HepG2 (cell line): Measurements from ENCODE around the gene SH3BP2. TPM values are rescaled to one million over a fixed set of nuclear protein-coding genes. Genes with fewer than 3 reads are reported as not detected.

Experiments
- ATAC-seq: fragments of 200-7000 bp; cut with Tn5 transposase; 3 replicates; pipeline ENCODE4 v1.9.1; 2020; ENCODE audit warnings: mild to moderate bottlenecking, moderate library complexity
- BruUV-seq: library from RNA; stranded (reverse); fragments of 400-500 nt; replicated peaks from 2 replicates; lab custom pipeline; 2021; lab: Mats Ljungman, UMichigan
- CTCF ChIA-PET: fragments of 300-600 bp; formaldehyde crosslinking; extraction: SDS; loops from one replicate; lab custom pipeline; 2021; ENCODE audit warnings: low total read pairs, inconsistent platforms, low intra/inter-chr PET ratio; lab: Yijun Ruan, JAX
- POLR2A ChIA-PET: fragments of 350-600 bp; sonication (Branson Sonifier 250); formaldehyde crosslinking; loops from one replicate; lab custom pipeline; 2020; ENCODE audit warnings: antibody characterized with exemption, inconsistent platforms; lab: Yijun Ruan, JAX
- DNase-seq: peaks from one replicate; pipeline ENCODE4 v3.0.0-alpha.2; 2015; ENCODE audit warnings: low spot score
- FAIRE-seq: peaks from 3 replicates; lab custom pipeline; 2011; peaks lifted over from hg19 to GRCh38; lab: Jason Lieb, UNC
- H2AFZ ChIP-seq: one replicate; pipeline ENCODE4 v1.6.1; 2011; ENCODE audit warnings: low read length, inconsistent platforms
- H3K27ac ChIP-seq: fragments of 300-600 bp; 3 replicates; pipeline ENCODE4 v1.8.0; 2011; ENCODE audit warnings: mixed run types, mild to moderate bottlenecking, mixed read lengths, low read length, inconsistent platforms; ENCODE audit not compliant: insufficient read depth; ENCODE audit errors: extremely low read length
- H3K27me3 ChIP-seq, 2 experiments: fragments of 200-600 bp in 1 of 2; 2 replicates in 1 of 2; 3 replicates in 1 of 2; pipeline versions ENCODE4 v1.6.0 to v1.8.0; 2011; ENCODE audit warnings: low read length in 2 of 2, mild to moderate bottlenecking in 2 of 2, moderate library complexity in 2 of 2, inconsistent platforms in 1 of 2; ENCODE audit not compliant: insufficient read depth in 2 of 2, control insufficient read depth in 1 of 2
- H3K36me3 ChIP-seq, 2 experiments: fragments of 200-600 bp in 1 of 2; replicated peaks in 1 of 2; 2 replicates in 1 of 2; 3 replicates in 1 of 2; pipeline versions ENCODE4 v1.5.1 to v1.8.0; 2011; ENCODE audit warnings: low read length in 2 of 2, inconsistent platforms in 1 of 2; ENCODE audit not compliant: insufficient read depth in 2 of 2, control insufficient read depth in 1 of 2
- H3K4me1 ChIP-seq: 2 replicates; pipeline ENCODE4 v1.5.1; 2012; ENCODE audit warnings: low read length, inconsistent platforms; ENCODE audit not compliant: insufficient read depth
- H3K4me2 ChIP-seq: 2 replicates; pipeline ENCODE4 v1.6.0; 2011; ENCODE audit warnings: low read depth, low read length, inconsistent platforms
- H3K4me3 ChIP-seq, 3 experiments: fragments of 200-600 bp in 1 of 3; sonication (generic), shearing (Covaris generic) in 1 of 3; replicated peaks in 1 of 3; 2 replicates each; pipeline ENCODE4 v1.5.1; 2011 to 2016; ENCODE audit warnings: low read length in 3 of 3, inconsistent platforms in 2 of 3, low read depth in 2 of 3, mild to moderate bottlenecking in 2 of 3, control low read depth in 1 of 3, mixed read lengths in 1 of 3; ENCODE audit not compliant: insufficient read depth in 1 of 3
- H3K79me2 ChIP-seq: one replicate; pipeline ENCODE4 v1.6.1; 2011; ENCODE audit warnings: low read length, inconsistent platforms; ENCODE audit not compliant: insufficient read depth
- H3K9ac ChIP-seq: 2 replicates; pipeline ENCODE4 v1.6.0; 2011; ENCODE audit warnings: mild to moderate bottlenecking, low read depth, low read length, inconsistent platforms; ENCODE audit not compliant: insufficient read depth
- H3K9me3 ChIP-seq: 2 replicates; pipeline ENCODE4 v1.5.1; 2012; ENCODE audit warnings: mild to moderate bottlenecking, low read length
- H4K20me1 ChIP-seq: 2 replicates; pipeline ENCODE4 v1.6.0; 2011; ENCODE audit warnings: inconsistent platforms, mild to moderate bottlenecking, low read length, moderate library complexity; ENCODE audit not compliant: insufficient read depth
- HDAC6 ChIP-seq: fragments of 200-600 bp; sonication (generic); IDR thresholded peaks from 2 replicates; pipeline ENCODE4 v1.7.0; 2017; ENCODE audit warnings: mild to moderate bottlenecking, antibody characterized with exemption, low read length, low read depth
- LCORL ChIP-seq, 2 experiments: fragments of 450-650 bp in 1 of 2; sonication (generic) in 1 of 2; formaldehyde crosslinking in 1 of 2; IDR thresholded peaks; 2 replicates each; pipeline versions ENCODE4 v1.5.0 to v1.6.1; 2017 to 2020; ENCODE audit warnings: antibody characterized with exemption in 1 of 2, missing genetic modification reagents in 1 of 2
- MXD1 ChIP-seq: sonication (generic); formaldehyde crosslinking; IDR thresholded peaks from 2 replicates; pipeline ENCODE4 v1.4.0; 2020; ENCODE audit warnings: mild to moderate bottlenecking, missing genetic modification reagents
- NCOR1 ChIP-seq: fragments of 200-600 bp; sonication (generic); IDR thresholded peaks from 2 replicates; pipeline ENCODE4 v1.7.0; 2017; ENCODE audit warnings: antibody characterized with exemption, low read length, borderline replicate concordance
- THRA ChIP-seq: sonication (generic); formaldehyde crosslinking; IDR thresholded peaks from 2 replicates; pipeline ENCODE4 v1.4.0; 2020; ENCODE audit warnings: missing genetic modification reagents, borderline replicate concordance
- ZBED4 ChIP-seq: sonication (generic); formaldehyde crosslinking; IDR thresholded peaks from 2 replicates; pipeline ENCODE4 v1.4.0; 2020; ENCODE audit warnings: missing genetic modification reagents, borderline replicate concordance
- ZBTB7B ChIP-seq: sonication (generic); formaldehyde crosslinking; IDR thresholded peaks from 2 replicates; pipeline ENCODE4 v1.4.0; 2020; ENCODE audit warnings: missing genetic modification reagents
- ZNF160 ChIP-seq: sonication (generic); formaldehyde crosslinking; IDR thresholded peaks from 2 replicates; pipeline ENCODE4 v1.8.0; 2022; ENCODE audit warnings: mild to moderate bottlenecking, inconsistent platforms, missing genetic modification reagents
- ZNF263 ChIP-seq: sonication (generic); formaldehyde crosslinking; IDR thresholded peaks from 2 replicates; pipeline ENCODE4 v1.4.0; 2020; ENCODE audit warnings: missing genetic modification reagents
- ZNF747 ChIP-seq: sonication (generic); formaldehyde crosslinking; IDR thresholded peaks from 2 replicates; pipeline ENCODE4 v1.8.1; 2023; ENCODE audit warnings: missing genetic modification reagents, mild to moderate bottlenecking, borderline replicate concordance
- ZNF878 ChIP-seq: sonication (generic); formaldehyde crosslinking; IDR thresholded peaks from 2 replicates; pipeline ENCODE4 v1.8.1; 2023; ENCODE audit warnings: mild to moderate bottlenecking, missing genetic modification reagents, moderate library complexity
- WGBS: methylation state at CpG from one replicate; pipeline ENCODE4 v1.1.6; 2017; ENCODE audit warnings: low lambda C conversion rate; 5-methylcytosine and 5-hydroxymethylcytosine counted together
- in situ Hi-C: cut with HindIII; loops from 2 replicates; pipeline ENCODE4 v1.10.0; 2017; ENCODE audit warnings: low pct_unique_long_range_greater_than_20kb; ENCODE audit not compliant: extremely low pct_ligation_motif_present
- intact Hi-C: fragments of 100-400 bp; cut with micrococcal nuclease; formaldehyde crosslinking; loops from one replicate; pipeline ENCODE4 v1.10.0; 2022; ENCODE audit not compliant: unreplicated experiment
- polyA plus RNA-seq, 8 experiments: library from polyadenylated mRNA; depleted of rRNA in 3 of 8; stranded (reverse) in 7 of 8; unstranded in 1 of 8; fragments of >200 nt; fragmentation: Illumina TruSeq in 4 of 8; extraction: Trizol in 4 of 8; gene quantifications; 2 replicates each; pipeline versions ENCODE4 v1.2.1 to v1.2.3, GENCODE V29; 2011 to 2016; ENCODE audit warnings: low read depth in 4 of 8, missing spikeins in 1 of 8, mixed read lengths in 1 of 8; ENCODE audit not compliant: insufficient read depth in 1 of 8
- total RNA-seq, 5 experiments: library from RNA; depleted of rRNA; stranded (reverse); fragments of >200 nt; fragmentation: Illumina TruSeq; extraction: Trizol; gene quantifications; 2 replicates each; pipeline ENCODE4 v1.2.3, GENCODE V29; 2016; ENCODE audit warnings: low read depth in 1 of 5
- TF ChIP-seq, protein P1 (sequence below): sonication (generic); formaldehyde crosslinking; IDR thresholded peaks from 2 replicates; pipeline ENCODE4 v1.4.0; 2020; ENCODE audit warnings: missing genetic modification reagents, low read depth, mild to moderate bottlenecking, borderline replicate concordance

SH3BP2 gene
- total and polyA plus RNA-seq, 2 of the 13 experiments (the other 11 are each of a cell fraction or from before 2014, with no cell fraction given), result 16.9 to 34.5 TPM

- H3K9ac ChIP-seq, result peak overlapping the region; percentile 61
- peaks cover 93% of the 10 kb centered on the region for H3K4me1 ChIP-seq
- H3K9me3 ChIP-seq, result no peaks in the 10 kb centered on the region
- peak overlapping the region; percentile 67 for H3K27ac ChIP-seq
- no TSS peak for BruUV-seq
- ATAC-seq (peak; percentile 27), DNase-seq (no peak), FAIRE-seq (peak; percentile 40)
- no peaks in the 10 kb centered on the region for H4K20me1 ChIP-seq
- ChIA-PET POLR2A (interaction anchor here (0.8 to 5.7 kb wide), 8 partner anchors 9 to 256 kb away, joined by 3 to 65 read pairs (median 6); partner anchors contain the start of genes FAM193A, GRK4 and TNIP2), CTCF (no interaction called here)
- no peak overlapping the region for H2AFZ ChIP-seq
- H3K36me3 ChIP-seq, result peaks cover 1 to 11% of the 10 kb centered on the region in 2 experiments; a peak in 2 of 5 replicates
- H3K4me2 ChIP-seq, result peak overlapping the region; percentile 88
- in situ Hi-C loops (loop anchor here (5.0 kb wide), 1 partner anchor 34 kb away; the partner anchor contains the start of gene TNIP2), intact Hi-C loops (loop anchor here (1.0 to 5.0 kb wide), 4 partner anchors 31 to 59 kb away; partner anchors contain the start of genes ADD1 and TNIP2)
- no peaks in the 10 kb centered on the region for H3K27me3 ChIP-seq
- peaks cover 30% of the 10 kb centered on the region for H3K79me2 ChIP-seq
- peak overlapping the region; percentile 33 to 73 (median 52) for H3K4me3 ChIP-seq
- 6% methylated on average over 7 of the region's 10 CpGs for WGBS
- TF ChIP-seq LCORL (IDR thresholded peaks at IDR 0.05) (no peak), LCORL (CRISPR knock-in tag; IDR thresholded peaks at IDR 0.05) (peak; percentile 89), NCOR1 (peak; percentile 60; the same call in 1 of the 2 replicates), ZNF160 (CRISPR knock-in tag) (no peak), MXD1 (CRISPR knock-in tag) (peak; percentile 3; the same call in 1 of the 2 replicates), HDAC6 (no peak), ZNF878 (peak; percentile 71), ZBED4 (no peak), ZNF747 (CRISPR knock-in tag) (no peak), THRA (peak; percentile 47; the same call in 1 of the 2 replicates), ZNF263 (CRISPR knock-in tag) (0 out of 2 replicates have a peak, but pooled peaks have one; percentile 25), ZBTB7B (CRISPR knock-in tag) (peak; percentile 47; the same call in 1 of the 2 replicates)
- TF ChIP-seq, protein P1, sequence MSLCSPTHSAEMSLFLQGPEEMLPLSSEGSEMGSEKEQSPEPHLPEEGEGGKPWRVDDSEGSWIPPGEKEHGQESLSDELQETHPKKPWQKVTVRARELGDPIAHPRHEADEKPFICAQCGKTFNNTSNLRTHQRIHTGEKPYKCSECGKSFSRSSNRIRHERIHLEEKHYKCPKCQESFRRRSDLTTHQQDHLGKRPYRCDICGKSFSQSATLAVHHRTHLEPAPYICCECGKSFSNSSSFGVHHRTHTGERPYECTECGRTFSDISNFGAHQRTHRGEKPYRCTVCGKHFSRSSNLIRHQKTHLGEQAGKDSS (CRISPR knock-in tag), result peak; percentile 30; the same call in 1 of the 2 replicates
Observed at GRCh38 chr4:2791518-2792395, 1.1 kb upstream of the SH3BP2 start.
